ENCODE results near the gene UBE2D3.
"Not testable (repeated sequence)": the region's sequence is repeated elsewhere in the genome, so short reads cannot be mapped to it uniquely, and the experiment has no call there.

The UBE2D3 gene

DNA sequence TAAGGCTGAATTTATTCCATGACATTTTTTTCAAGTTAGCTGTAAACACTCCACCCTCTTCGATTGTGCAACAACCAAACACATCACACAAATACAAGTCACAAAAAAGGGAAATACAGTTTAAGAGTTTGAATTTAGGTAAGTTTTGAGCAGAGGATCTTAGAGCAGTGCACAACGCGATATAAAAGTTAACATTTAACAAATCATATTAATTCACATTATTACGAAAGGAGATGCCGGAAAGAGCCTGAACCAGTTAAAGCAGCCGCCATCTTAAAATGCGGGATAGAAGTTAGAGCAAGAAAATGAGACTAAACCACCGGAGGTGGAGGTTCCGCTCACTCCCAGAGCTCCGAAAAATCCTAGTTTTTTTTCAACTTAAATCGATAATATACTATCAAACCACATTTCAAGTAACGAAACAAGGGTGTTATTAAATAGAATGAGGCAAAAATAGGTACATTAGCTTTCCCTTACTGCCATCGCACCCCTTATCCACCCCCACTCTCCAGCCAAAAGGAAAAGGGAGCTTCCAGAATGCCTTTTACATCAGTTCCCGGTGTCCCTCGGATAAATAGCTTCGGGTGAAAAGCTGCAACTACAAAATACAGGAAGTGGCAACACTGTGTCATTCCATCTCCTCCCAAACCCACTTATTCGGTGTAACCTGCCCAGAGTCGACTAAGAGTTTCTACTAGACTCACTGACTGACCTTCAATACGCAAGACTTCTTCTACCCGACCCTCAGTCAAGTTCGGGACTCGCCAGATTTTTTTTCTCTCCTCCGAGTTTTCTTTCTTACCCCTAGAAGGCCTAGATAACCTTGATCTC lies 1.9 kb downstream of the UBE2D3 start:
- H3K9me3 Mint-ChIP-seq = no peaks in the 10 kb centered on the region

DNA sequence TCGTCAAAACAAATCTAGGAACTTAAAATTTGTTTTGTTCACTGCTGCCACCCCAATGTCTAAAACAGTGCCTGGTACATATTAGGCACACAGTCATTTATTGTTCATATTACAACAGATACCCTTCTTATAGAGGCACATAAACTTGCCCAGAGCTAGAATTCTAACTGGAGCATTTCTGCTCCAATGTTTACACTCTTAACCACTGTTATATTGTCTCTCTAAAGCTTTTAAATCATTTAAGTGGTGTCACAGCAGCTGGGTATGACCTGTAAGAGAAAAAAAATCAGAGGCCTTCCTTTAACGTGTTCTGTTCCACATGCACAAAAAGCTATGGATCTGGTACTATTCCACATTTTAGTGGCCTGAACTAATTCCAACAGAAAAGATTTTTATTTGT lies 3.0 kb downstream of the UBE2D3 start:
- peaks cover 18% of the 10 kb centered on the region for H3K36me3 Mint-ChIP-seq (ENCODE audit: insufficient read depth)
- no peak for ATAC-seq (replicated peaks; ENCODE audit: extremely low read depth, poor library complexity, severe bottlenecking)
- H3K4me1 Mint-ChIP-seq = peaks cover 50% of the 10 kb centered on the region

More for the DNA sequence above, 1.9 kb downstream of the UBE2D3 start:
- no peak for DNase-seq (ENCODE audit: low spot score in 2 of 2)
- Mint-ChIP-seq H3K4me3 (no peak overlapping the region), H3K27ac (ENCODE audit: low read depth) (no peak overlapping the region), H3K27me3 (no peaks in the 10 kb centered on the region), H3K4me1 (peaks cover 40% of the 10 kb centered on the region), H3K36me3 (ENCODE audit: insufficient read depth) (peaks cover 12% of the 10 kb centered on the region)
- ATAC-seq (replicated peaks; ENCODE audit: extremely low read depth, poor library complexity, severe bottlenecking) = no peak

GRCh38 chr4:102823897-102824296 lies 3.5 kb downstream of the UBE2D3 start:
- no peak overlapping the region for H3K27ac Mint-ChIP-seq (ENCODE audit: low read depth)
- peaks cover 52% of the 10 kb centered on the region for H3K4me1 Mint-ChIP-seq

More for the DNA sequence above, 3.0 kb downstream of the UBE2D3 start:
- no peak for DNase-seq (ENCODE audit: low spot score in 2 of 2)
- H3K27me3 Mint-ChIP-seq = no peaks in the 10 kb centered on the region
- H3K4me3 Mint-ChIP-seq = no peak overlapping the region
- H3K27ac Mint-ChIP-seq (ENCODE audit: low read depth) = no peak overlapping the region
- H3K9me3 Mint-ChIP-seq = no peaks in the 10 kb centered on the region

DNA sequence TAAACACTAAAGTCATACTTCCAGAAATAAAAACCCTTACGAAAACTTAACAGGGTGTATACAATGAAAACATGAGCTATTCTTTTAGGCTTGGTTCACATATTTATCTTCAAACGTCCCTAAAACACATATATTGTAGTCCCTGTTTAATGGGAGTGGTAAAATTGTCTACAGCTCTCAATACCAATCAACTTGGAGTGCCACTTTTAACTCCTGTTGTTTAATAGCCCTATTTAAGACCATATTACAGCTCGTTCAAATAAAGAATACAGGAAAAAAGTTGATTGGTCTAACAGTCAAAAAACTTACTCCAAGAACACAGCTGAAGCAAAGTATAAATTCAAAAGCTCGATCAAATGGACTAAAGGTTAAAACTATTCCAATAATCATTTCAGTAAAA lies 3.9 kb downstream of the UBE2D3 start:
- H3K36me3 Mint-ChIP-seq (ENCODE audit: insufficient read depth) = peaks cover 23% of the 10 kb centered on the region
- H3K4me3 Mint-ChIP-seq = no peak overlapping the region
- DNase-seq (ENCODE audit: low spot score in 2 of 2) (no peak), ATAC-seq (replicated peaks; ENCODE audit: extremely low read depth, poor library complexity, severe bottlenecking) (no peak)
- no peak overlapping the region for H3K27ac Mint-ChIP-seq (ENCODE audit: low read depth)
- no peaks in the 10 kb centered on the region for H3K27me3 Mint-ChIP-seq
- H3K9me3 Mint-ChIP-seq = no peaks in the 10 kb centered on the region
- peaks cover 54% of the 10 kb centered on the region for H3K4me1 Mint-ChIP-seq

More at GRCh38 chr4:102823897-102824296, 3.5 kb downstream of the UBE2D3 start:
- Mint-ChIP-seq H3K27me3 (no peaks in the 10 kb centered on the region), H3K36me3 (ENCODE audit: insufficient read depth) (peaks cover 19% of the 10 kb centered on the region), H3K9me3 (no peaks in the 10 kb centered on the region), H3K4me3 (no peak overlapping the region)
- DNase-seq (ENCODE audit: low spot score in 2 of 2) = no peak
- ATAC-seq (replicated peaks; ENCODE audit: extremely low read depth, poor library complexity, severe bottlenecking) = no peak

- peak; percentile 79 for ATAC-seq (replicated peaks; ENCODE audit: extremely low read depth, poor library complexity, severe bottlenecking)
- H3K4me3 Mint-ChIP-seq = no peak overlapping the region
- peaks cover 80% of the 10 kb centered on the region for H3K4me1 Mint-ChIP-seq
- peak in 1 of 2 donors; percentile 50 for DNase-seq (ENCODE audit: low spot score in 2 of 2)
- no peaks in the 10 kb centered on the region for H3K27me3 Mint-ChIP-seq
- no peak overlapping the region for H3K27ac Mint-ChIP-seq (ENCODE audit: low read depth)
- no peaks in the 10 kb centered on the region for H3K9me3 Mint-ChIP-seq
- H3K36me3 Mint-ChIP-seq (ENCODE audit: insufficient read depth) = peaks cover 51% of the 10 kb centered on the region
Observed at GRCh38 chr4:102819588-102820365, 7.6 kb downstream of the UBE2D3 start.

GRCh38 chr4:102819100-102819499 lies 8.3 kb downstream of the UBE2D3 start:
- H3K9me3 Mint-ChIP-seq; H3K27ac Mint-ChIP-seq (ENCODE audit: low read depth); ATAC-seq (replicated peaks; ENCODE audit: extremely low read depth, poor library complexity, severe bottlenecking); H3K27me3 Mint-ChIP-seq; DNase-seq (ENCODE audit: low spot score in 2 of 2): not testable (repeated sequence)
- peaks cover 51% of the 10 kb centered on the region for H3K36me3 Mint-ChIP-seq (ENCODE audit: insufficient read depth)
- peaks cover 85% of the 10 kb centered on the region for H3K4me1 Mint-ChIP-seq
- H3K4me3 Mint-ChIP-seq = peak overlapping the region; percentile 64

DNA sequence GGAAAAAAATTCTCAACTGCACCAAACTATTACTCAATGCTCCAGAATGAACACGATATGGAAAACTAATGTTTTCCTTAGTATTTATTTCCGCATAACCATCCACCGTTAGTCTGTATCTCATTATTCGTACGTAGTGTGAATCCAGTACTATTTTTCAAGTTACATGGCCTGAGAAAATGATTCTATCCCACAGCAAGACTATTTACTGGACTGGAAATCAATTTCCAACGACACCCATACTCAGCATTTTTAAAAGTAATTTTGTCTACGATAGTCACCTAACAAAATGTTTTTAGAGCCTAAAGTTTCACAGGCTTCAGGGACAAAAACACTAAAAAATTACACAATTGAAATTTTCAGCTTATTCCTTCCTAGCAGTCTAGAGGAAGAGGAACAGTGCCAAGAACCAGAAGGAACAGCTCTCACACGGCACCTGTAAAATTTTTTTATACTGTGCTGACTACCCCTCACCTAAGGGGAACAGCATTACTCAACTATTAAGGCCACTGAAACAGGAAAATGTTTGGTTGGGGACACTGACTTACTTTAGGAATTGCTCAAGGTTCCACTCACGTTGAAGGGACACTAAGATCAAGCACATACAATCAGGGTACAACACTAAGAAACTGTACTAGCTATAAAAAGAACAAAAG lies 9.6 kb downstream of the UBE2D3 start:
- Mint-ChIP-seq H3K27me3 (no peaks in the 10 kb centered on the region), H3K4me3 (peak overlapping the region; percentile 64), H3K27ac (ENCODE audit: low read depth) (no peak overlapping the region), H3K4me1 (peaks cover 86% of the 10 kb centered on the region), H3K36me3 (ENCODE audit: insufficient read depth) (peaks cover 53% of the 10 kb centered on the region), H3K9me3 (no peaks in the 10 kb centered on the region)
- ATAC-seq (replicated peaks; ENCODE audit: extremely low read depth, poor library complexity, severe bottlenecking) (no peak), DNase-seq (ENCODE audit: low spot score in 2 of 2) (no peak)

DNA sequence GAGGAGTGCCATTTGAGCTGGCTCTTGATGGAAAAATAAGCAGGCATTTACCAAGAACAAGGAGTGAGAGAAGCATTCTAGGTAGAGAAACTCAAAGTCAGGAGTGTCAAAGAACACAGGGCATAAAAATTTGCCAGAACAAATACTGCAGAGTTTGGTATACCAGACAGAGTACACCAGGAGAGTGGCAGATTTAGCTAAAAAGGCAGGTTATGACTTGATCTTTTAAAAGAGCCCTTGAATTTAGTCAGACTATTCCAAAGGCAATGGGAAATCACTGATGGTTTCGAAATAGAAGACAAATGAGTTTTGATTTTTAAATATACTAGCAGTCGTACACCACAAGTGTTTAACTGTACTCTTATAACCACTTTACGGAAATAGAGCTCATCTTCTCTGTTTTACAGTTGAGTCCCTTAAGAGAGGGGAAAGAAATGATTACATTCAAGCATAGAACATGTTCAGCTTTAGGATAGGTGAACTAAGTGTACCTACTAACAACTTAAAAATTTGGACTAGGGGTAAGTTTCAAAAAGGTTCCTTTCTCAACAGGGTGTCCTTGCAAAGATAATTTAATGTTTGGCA lies 10.2 kb downstream of the UBE2D3 start:
- DNase-seq (ENCODE audit: low spot score in 2 of 2) (no peak), ATAC-seq (replicated peaks; ENCODE audit: extremely low read depth, poor library complexity, severe bottlenecking) (no peak)
- no peak overlapping the region for H3K27ac Mint-ChIP-seq (ENCODE audit: low read depth)
- H3K36me3 Mint-ChIP-seq (ENCODE audit: insufficient read depth) = peaks cover 54% of the 10 kb centered on the region
- no peaks in the 10 kb centered on the region for H3K9me3 Mint-ChIP-seq
- no peaks in the 10 kb centered on the region for H3K27me3 Mint-ChIP-seq
- H3K4me1 Mint-ChIP-seq = peaks cover 85% of the 10 kb centered on the region
- H3K4me3 Mint-ChIP-seq = peak overlapping the region; percentile 64

GRCh38 chr4:102815981-102816380 lies 11.4 kb downstream of the UBE2D3 start:
- ATAC-seq (replicated peaks; ENCODE audit: extremely low read depth, poor library complexity, severe bottlenecking) = no peak
- peak overlapping the region; percentile 64 for H3K4me3 Mint-ChIP-seq
- H3K27ac Mint-ChIP-seq (ENCODE audit: low read depth) = no peak overlapping the region
- peaks cover 85% of the 10 kb centered on the region for H3K4me1 Mint-ChIP-seq
- no peaks in the 10 kb centered on the region for H3K27me3 Mint-ChIP-seq
- no peaks in the 10 kb centered on the region for H3K9me3 Mint-ChIP-seq
- DNase-seq (ENCODE audit: low spot score in 2 of 2) = no peak
- H3K36me3 Mint-ChIP-seq (ENCODE audit: insufficient read depth) = peaks cover 64% of the 10 kb centered on the region

- ATAC-seq (replicated peaks; ENCODE audit: extremely low read depth, poor library complexity, severe bottlenecking) (no peak), DNase-seq (ENCODE audit: low spot score in 2 of 2) (no peak)
- Mint-ChIP-seq H3K27ac (ENCODE audit: low read depth) (peak overlapping the region; percentile 22), H3K4me1 (peaks cover 73% of the 10 kb centered on the region), H3K4me3 (peak overlapping the region; percentile 45), H3K9me3 (no peaks in the 10 kb centered on the region), H3K36me3 (ENCODE audit: insufficient read depth) (peaks cover 78% of the 10 kb centered on the region), H3K27me3 (no peaks in the 10 kb centered on the region)
Observed at GRCh38 chr4:102809691-102810090, 17.7 kb downstream of the UBE2D3 start.

DNA sequence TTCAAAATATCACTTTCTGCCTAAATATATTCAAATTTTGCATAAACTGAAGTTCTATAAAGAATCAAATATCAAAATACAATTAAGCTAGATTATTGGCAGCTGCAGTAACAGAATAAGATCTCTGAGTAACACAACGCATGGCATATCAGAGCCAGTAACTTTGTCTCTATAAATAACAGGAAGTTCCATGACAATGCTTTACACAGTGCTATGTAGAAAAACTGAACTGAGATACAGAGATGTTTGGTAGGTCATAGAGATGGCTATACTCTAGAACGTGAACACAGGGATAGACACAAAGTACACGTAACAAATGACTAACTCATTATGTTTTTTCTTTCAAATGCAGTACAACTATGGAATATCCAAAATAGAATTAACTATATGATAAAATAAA lies 18.2 kb downstream of the UBE2D3 start:
- Mint-ChIP-seq H3K27ac (ENCODE audit: low read depth) (peak overlapping the region; percentile 22), H3K9me3 (no peaks in the 10 kb centered on the region), H3K36me3 (ENCODE audit: insufficient read depth) (peaks cover 77% of the 10 kb centered on the region), H3K4me3 (peak overlapping the region; percentile 45), H3K4me1 (peaks cover 68% of the 10 kb centered on the region), H3K27me3 (no peaks in the 10 kb centered on the region)
- no peak for DNase-seq (ENCODE audit: low spot score in 2 of 2)
- ATAC-seq (replicated peaks; ENCODE audit: extremely low read depth, poor library complexity, severe bottlenecking) = peak; percentile 40

GRCh38 chr4:102808009-102808408 lies 19.3 kb downstream of the UBE2D3 start:
- peaks cover 75% of the 10 kb centered on the region for H3K36me3 Mint-ChIP-seq (ENCODE audit: insufficient read depth)

More at GRCh38 chr4:102808009-102808408, 19.3 kb downstream of the UBE2D3 start:
- H3K4me3 Mint-ChIP-seq = no peak overlapping the region
- peak overlapping the region; percentile 22 for H3K27ac Mint-ChIP-seq (ENCODE audit: low read depth)
- no peaks in the 10 kb centered on the region for H3K27me3 Mint-ChIP-seq
- no peak for ATAC-seq (replicated peaks; ENCODE audit: extremely low read depth, poor library complexity, severe bottlenecking)
- peaks cover 66% of the 10 kb centered on the region for H3K4me1 Mint-ChIP-seq
- no peak for DNase-seq (ENCODE audit: low spot score in 2 of 2)
- H3K9me3 Mint-ChIP-seq = no peaks in the 10 kb centered on the region

Measured in central memory CD8-positive, alpha-beta T cell (primary cell).